ENCODE results near the gene CCDC157. TPM values are rescaled to one million over a fixed set of nuclear protein-coding genes. Genes with fewer than 3 reads are reported as not detected.

CCDC157 gene
- total and polyA plus RNA-seq, 2 donors (not counting 1 experiment from before 2014, with no cell fraction given) = 3.6 to 6.4 TPM

DNA sequence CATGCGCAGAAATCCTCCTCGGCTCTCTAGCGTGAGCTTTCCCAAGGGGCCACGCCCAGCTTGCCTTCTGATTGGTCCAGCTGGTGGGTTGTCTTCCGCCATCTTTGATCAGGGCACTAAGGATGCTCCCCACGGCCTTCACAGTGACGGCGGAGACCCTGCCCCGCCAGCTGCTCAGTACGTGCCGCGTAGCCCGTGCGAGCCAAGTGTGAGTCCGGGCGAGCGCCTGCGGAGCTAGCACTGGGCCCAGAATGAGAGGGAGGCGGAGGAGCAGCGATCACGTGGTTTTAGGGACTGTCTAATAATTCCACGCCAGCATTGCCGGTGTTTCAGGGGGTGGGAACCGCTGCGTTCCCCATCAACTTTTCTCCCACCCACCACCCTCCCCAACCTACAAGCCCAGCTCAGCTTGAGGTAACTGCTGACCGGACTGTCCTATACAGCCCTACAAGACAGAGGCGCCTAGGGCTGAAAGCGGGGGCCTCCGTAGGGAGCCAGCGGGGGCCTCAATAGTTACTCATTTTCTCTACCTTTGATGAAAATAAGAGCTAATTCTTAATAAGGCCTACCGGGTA is 67.2 kb downstream of the CCDC157 start:
- CTCF ChIA-PET = interaction anchor here (0.9 to 7.0 kb wide), 17 partner anchors 9 to 211 kb away, joined by 3 to 94 read pairs (median 4); partner anchors contain the start of genes CASTOR1, CCDC157, RNF215 and SF3A1
- peak; percentile 99 for DNase-seq

DNA sequence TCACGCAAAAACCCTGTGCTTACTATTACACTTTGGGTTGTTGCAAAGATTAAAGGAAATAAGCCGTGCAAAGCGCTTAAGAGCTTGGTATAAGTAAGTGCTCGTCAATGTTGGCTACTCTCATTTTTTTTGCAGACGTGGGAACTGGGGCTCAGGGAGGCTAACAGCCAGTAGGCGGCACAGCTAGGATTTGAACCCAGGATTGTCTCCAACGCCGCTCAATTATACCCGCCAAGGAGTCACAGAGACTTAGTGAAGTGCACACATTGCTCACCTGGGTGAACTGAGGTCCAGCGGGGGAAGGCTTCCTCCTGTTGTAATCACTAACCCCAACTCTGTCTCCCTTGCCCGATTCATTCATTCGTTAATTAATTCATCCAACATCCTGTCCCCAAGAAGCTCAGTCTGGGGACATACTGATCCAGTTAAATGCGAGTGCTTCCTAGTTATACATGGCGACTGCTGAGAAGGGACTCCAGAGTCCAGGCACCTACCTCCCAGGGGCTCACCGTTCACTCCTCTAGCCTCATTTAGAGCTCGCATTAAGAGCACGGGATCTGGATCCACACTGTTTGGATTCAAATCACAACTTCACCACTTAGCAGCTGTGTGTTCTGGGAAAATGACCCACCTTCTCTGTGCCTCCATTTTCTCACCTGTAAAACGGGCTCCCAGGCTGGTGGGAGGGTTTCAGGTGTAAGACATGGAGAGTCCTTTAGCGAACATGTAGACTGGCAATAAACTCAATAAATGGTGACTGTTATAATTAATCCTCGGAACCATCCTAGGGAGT is 67.9 kb downstream of the CCDC157 start:
- Histone ChIP-seq H3K4me3 (ENCODE audit: control extremely low read depth in 1 of 5, extremely low read depth in 1 of 5, insufficient read depth in 1 of 5, low read depth in 2 of 5, low read length in 4 of 5) (peak overlapping the region; percentile 54 to 84 (median 81)), H3K4me2 (replicated peaks; ENCODE audit: low read depth, low read length, poor library complexity, severe bottlenecking) (peak overlapping the region; percentile 91), H2AFZ (ENCODE audit: insufficient read depth, low read depth, low read length, poor library complexity, severe bottlenecking) (peak overlapping the region; percentile 96), H3K27me3 (replicated peaks in 1 of 4; ENCODE audit: control extremely low read depth in 1 of 4, control insufficient read depth in 3 of 4, insufficient read depth in 4 of 4, low read length in 3 of 4) (no peaks in the 10 kb centered on the region), H3K79me2 (ENCODE audit: control insufficient read depth, insufficient read depth, low read length) (peaks cover 11% of the 10 kb centered on the region), H3K9me3 (ENCODE audit: control extremely low read depth in 1 of 3, control insufficient read depth in 2 of 3, insufficient read depth in 1 of 3, low read length in 2 of 3) (peaks cover 0 to 8% (median 0%) of the 10 kb centered on the region in 3 donors), H3K4me1 (ENCODE audit: control insufficient read depth in 2 of 2, insufficient read depth in 2 of 2, low read length in 2 of 2) (peaks cover 22 to 40% of the 10 kb centered on the region in 2 donors), H4K20me1 (ENCODE audit: control insufficient read depth, insufficient read depth, low read length, poor library complexity, severe bottlenecking) (no peaks in the 10 kb centered on the region), H3K36me3 (replicated peaks in 1 of 2; ENCODE audit: control extremely low read depth in 1 of 2, control insufficient read depth in 1 of 2, extremely low read depth in 1 of 2, insufficient read depth in 2 of 2, low read length in 1 of 2) (peaks cover 0 to 2% of the 10 kb centered on the region in 2 experiments), H3K27ac (ENCODE audit: low read length in 2 of 2) (peak overlapping the region; percentile 78 to 89), H3K9ac (ENCODE audit: low read length) (peak overlapping the region; percentile 93)
- DNase-seq (no peak), ATAC-seq (ENCODE audit: low read depth) (no peak)
- ChIA-PET POLR2A (interaction anchor here (0.6 to 2.4 kb wide), 8 partner anchors 10 to 135 kb away, joined by 3 to 16 read pairs (median 5); partner anchors contain the start of genes CASTOR1, CCDC157 and SF3A1), CTCF (interaction anchor here (0.7 to 7.0 kb wide), 16 partner anchors 8 to 210 kb away, joined by 3 to 94 read pairs (median 4); partner anchors contain the start of genes CASTOR1 and RNF215)
- Mint-ChIP-seq H3K4me1 (peaks cover 48% of the 10 kb centered on the region), H3K27me3 (no peaks in the 10 kb centered on the region), H3K27ac (peak overlapping the region; percentile 100), H3K9me3 (ENCODE audit: insufficient read depth) (no peaks in the 10 kb centered on the region), H3K4me3 (peak overlapping the region; percentile 99)
- no peak for TF ChIP-seq EZH2 (IDR thresholded peaks at IDR 0.05; ENCODE audit: borderline replicate concordance, insufficient read depth, low read depth, low read length, poor library complexity, severe bottlenecking)
- TF ChIP-seq, protein P1, sequence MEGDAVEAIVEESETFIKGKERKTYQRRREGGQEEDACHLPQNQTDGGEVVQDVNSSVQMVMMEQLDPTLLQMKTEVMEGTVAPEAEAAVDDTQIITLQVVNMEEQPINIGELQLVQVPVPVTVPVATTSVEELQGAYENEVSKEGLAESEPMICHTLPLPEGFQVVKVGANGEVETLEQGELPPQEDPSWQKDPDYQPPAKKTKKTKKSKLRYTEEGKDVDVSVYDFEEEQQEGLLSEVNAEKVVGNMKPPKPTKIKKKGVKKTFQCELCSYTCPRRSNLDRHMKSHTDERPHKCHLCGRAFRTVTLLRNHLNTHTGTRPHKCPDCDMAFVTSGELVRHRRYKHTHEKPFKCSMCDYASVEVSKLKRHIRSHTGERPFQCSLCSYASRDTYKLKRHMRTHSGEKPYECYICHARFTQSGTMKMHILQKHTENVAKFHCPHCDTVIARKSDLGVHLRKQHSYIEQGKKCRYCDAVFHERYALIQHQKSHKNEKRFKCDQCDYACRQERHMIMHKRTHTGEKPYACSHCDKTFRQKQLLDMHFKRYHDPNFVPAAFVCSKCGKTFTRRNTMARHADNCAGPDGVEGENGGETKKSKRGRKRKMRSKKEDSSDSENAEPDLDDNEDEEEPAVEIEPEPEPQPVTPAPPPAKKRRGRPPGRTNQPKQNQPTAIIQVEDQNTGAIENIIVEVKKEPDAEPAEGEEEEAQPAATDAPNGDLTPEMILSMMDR (IDR thresholded peaks at IDR 0.05) = no peak
- intact Hi-C loops (cut with micrococcal nuclease) = loop anchor here (1.0 to 10.0 kb wide), 8 partner anchors 60 to 1540 kb away; partner anchors contain the start of genes MORC2, OSM, PIK3IP1 and TBC1D10A
- WGBS (ENCODE audit: insufficient coverage) = 50% methylated on average over 13 of the region's 20 CpGs

More for the DNA sequence above, 67.2 kb downstream of the CCDC157 start:
- peaks cover 0 to 8% (median 0%) of the 10 kb centered on the region in 3 donors for H3K9me3 ChIP-seq (ENCODE audit: control extremely low read depth in 1 of 3, control insufficient read depth in 2 of 3, insufficient read depth in 1 of 3, low read length in 2 of 3)
- H3K27me3 ChIP-seq (replicated peaks in 1 of 4; ENCODE audit: control extremely low read depth in 1 of 4, control insufficient read depth in 3 of 4, insufficient read depth in 4 of 4, low read length in 3 of 4) = no peaks in the 10 kb centered on the region
- H3K4me2 ChIP-seq (replicated peaks; ENCODE audit: low read depth, low read length, poor library complexity, severe bottlenecking) = peak overlapping the region; percentile 91
- Mint-ChIP-seq H3K4me3 (peak overlapping the region; percentile 99), H3K27ac (peak overlapping the region; percentile 100), H3K27me3 (no peaks in the 10 kb centered on the region), H3K4me1 (peaks cover 48% of the 10 kb centered on the region), H3K9me3 (ENCODE audit: insufficient read depth) (no peaks in the 10 kb centered on the region)
- peaks cover 11% of the 10 kb centered on the region for H3K79me2 ChIP-seq (ENCODE audit: control insufficient read depth, insufficient read depth, low read length)
- 1% methylated on average over 22 of the region's 31 CpGs for WGBS (ENCODE audit: insufficient coverage)
- H2AFZ ChIP-seq (ENCODE audit: insufficient read depth, low read depth, low read length, poor library complexity, severe bottlenecking) = peak overlapping the region; percentile 96
- H3K4me3 ChIP-seq (ENCODE audit: control extremely low read depth in 1 of 5, extremely low read depth in 1 of 5, insufficient read depth in 1 of 5, low read depth in 2 of 5, low read length in 4 of 5) = peak overlapping the region; percentile 54 to 84 (median 76)
- ATAC-seq (ENCODE audit: low read depth) = peak; percentile 91
- H3K36me3 ChIP-seq (replicated peaks in 1 of 2; ENCODE audit: control extremely low read depth in 1 of 2, control insufficient read depth in 1 of 2, extremely low read depth in 1 of 2, insufficient read depth in 2 of 2, low read length in 1 of 2) = peaks cover 0 to 2% of the 10 kb centered on the region in 2 experiments
- no peaks in the 10 kb centered on the region for H4K20me1 ChIP-seq (ENCODE audit: control insufficient read depth, insufficient read depth, low read length, poor library complexity, severe bottlenecking)
- POLR2A ChIA-PET = interaction anchor here (0.6 to 2.4 kb wide), 9 partner anchors 10 to 135 kb away, joined by 3 to 16 read pairs (median 4); partner anchors contain the start of genes CASTOR1, CCDC157 and SF3A1
- peak overlapping the region; percentile 78 to 89 for H3K27ac ChIP-seq (ENCODE audit: low read length in 2 of 2)
- H3K4me1 ChIP-seq (ENCODE audit: control insufficient read depth in 2 of 2, insufficient read depth in 2 of 2, low read length in 2 of 2) = peaks cover 22 to 40% of the 10 kb centered on the region in 2 donors
- intact Hi-C loops (cut with micrococcal nuclease) = loop anchor here (1.0 to 10.0 kb wide), 9 partner anchors 33 to 1539 kb away; partner anchors contain the start of genes MORC2, OSM, PIK3IP1 and TBC1D10A
- TF ChIP-seq EZH2 (IDR thresholded peaks at IDR 0.05; ENCODE audit: borderline replicate concordance, insufficient read depth, low read depth, low read length, poor library complexity, severe bottlenecking) = no peak
- peak overlapping the region; percentile 91 for H3K9ac ChIP-seq (ENCODE audit: low read length)

Measured in B cell (primary cell).